H1 (cell line): ENCODE results near the gene TBCEL. TPM values are rescaled to one million over a fixed set of nuclear protein-coding genes. Genes with fewer than 3 reads are reported as not detected.

Experiments
- CTCF ChIA-PET: fragments of 300-600 bp; sonication (Branson Sonifier 250); formaldehyde crosslinking; loops from one replicate; lab custom pipeline; 2021; ENCODE audit not compliant: partially characterized antibody; lab: Charles Lee
- POLR2A ChIA-PET: fragments of 300-600 bp; sonication (Branson Sonifier 250); formaldehyde crosslinking; loops from one replicate; lab custom pipeline; 2021; ENCODE audit warnings: inconsistent platforms; ENCODE audit not compliant: partially characterized antibody; lab: Charles Lee
- DNase-seq, 2 experiments: peaks; one replicate each; pipeline versions ENCODE4 v3.0.0 to v3.0.0-alpha.2; 2010 to 2022; ENCODE audit warnings: low spot score in 2 of 2, low read depth in 1 of 2, mixed read lengths in 1 of 2
- FAIRE-seq: peaks from 2 replicates; lab custom pipeline; 2011; peaks lifted over from hg19 to GRCh38; lab: Jason Lieb, UNC
- H2AFZ ChIP-seq: 2 replicates; pipeline ENCODE4 v1.8.1; 2012; ENCODE audit warnings: low read length, inconsistent platforms
- H2AK5ac ChIP-seq: 2 replicates; pipeline ENCODE4 v1.6.1; 2013; ENCODE audit warnings: low read depth, low read length
- H2BK120ac ChIP-seq: replicated peaks from 2 replicates; pipeline ENCODE3; 2013; ENCODE audit warnings: low read depth, low read length, inconsistent platforms
- H2BK12ac ChIP-seq: 2 replicates; pipeline ENCODE4 v1.6.1; 2013; ENCODE audit warnings: low read depth, low read length
- H2BK15ac ChIP-seq: 2 replicates; pipeline ENCODE4 v1.6.1; 2013; ENCODE audit warnings: low read length
- H2BK20ac ChIP-seq: 2 replicates; pipeline ENCODE4 v1.6.1; 2013; ENCODE audit warnings: low read length
- H2BK5ac ChIP-seq: 2 replicates; pipeline ENCODE4 v1.6.1; 2013; ENCODE audit warnings: low read depth, low read length
- H3K14ac ChIP-seq: 2 replicates; pipeline ENCODE4 v1.6.1; 2013; ENCODE audit warnings: inconsistent platforms; ENCODE audit not compliant: insufficient read length
- H3K18ac ChIP-seq: 2 replicates; pipeline ENCODE4 v1.6.1; 2013; ENCODE audit warnings: low read length; ENCODE audit errors: extremely low read depth
- H3K23ac ChIP-seq: 2 replicates; pipeline ENCODE4 v1.6.1; 2013; ENCODE audit warnings: inconsistent platforms; ENCODE audit not compliant: insufficient read length
- H3K23me2 ChIP-seq: 2 replicates; pipeline ENCODE4 v1.6.1; 2013; ENCODE audit warnings: low read depth, low read length
- H3K27ac ChIP-seq: 2 replicates; pipeline ENCODE4 v1.6.1; 2011; ENCODE audit warnings: low read depth, low read length, inconsistent platforms
- H3K27me3 ChIP-seq, 4 experiments: replicated peaks in 1 of 4; 1 replicate in 1 of 4; 2 replicates in 3 of 4; pipeline versions ENCODE4 v1.6.1 to v1.8.1; 2011 to 2013; ENCODE audit warnings: low read length in 3 of 4, mild to moderate bottlenecking in 3 of 4, inconsistent platforms in 2 of 4, mixed read lengths in 2 of 4, moderate library complexity in 1 of 4; ENCODE audit not compliant: control insufficient read depth in 3 of 4, insufficient read depth in 3 of 4; ENCODE audit errors: extremely low read depth in 1 of 4
- H3K36me3 ChIP-seq, 4 experiments: 2 replicates each; pipeline versions ENCODE4 v1.6.1 to v1.8.1; 2011 to 2013; ENCODE audit warnings: mild to moderate bottlenecking in 4 of 4, low read length in 3 of 4, moderate library complexity in 2 of 4, control low read depth in 1 of 4, inconsistent platforms in 1 of 4; ENCODE audit not compliant: insufficient read depth in 4 of 4, control insufficient read depth in 2 of 4
- H3K4ac ChIP-seq: replicated peaks from 2 replicates; pipeline ENCODE3; 2013; ENCODE audit warnings: low read length, low read depth, mixed read lengths, inconsistent platforms; ENCODE audit not compliant: insufficient read length
- H3K4me1 ChIP-seq, 4 experiments: replicated peaks in 1 of 4; 1 replicate in 1 of 4; 2 replicates in 3 of 4; pipeline versions ENCODE4 v1.6.1 to v1.8.1; 2011 to 2013; ENCODE audit warnings: low read length in 3 of 4, inconsistent platforms in 2 of 4, mixed read lengths in 1 of 4; ENCODE audit not compliant: insufficient read depth in 4 of 4, control insufficient read depth in 3 of 4
- H3K4me2 ChIP-seq, 2 experiments: 2 replicates each; pipeline versions ENCODE4 v1.6.1 to v1.8.1; 2011 to 2013; ENCODE audit warnings: low read depth in 2 of 2, low read length in 2 of 2, control low read depth in 1 of 2, inconsistent platforms in 1 of 2, mild to moderate bottlenecking in 1 of 2; ENCODE audit not compliant: insufficient read depth in 1 of 2
- H3K4me3 ChIP-seq, 4 experiments: fragments of 200-600, 300-600 bp in 1 of 4; sonication (generic), shearing (Covaris generic), sonication (Bioruptor Twin) in 1 of 4; 2 replicates each; pipeline versions ENCODE4 v1.5.1 to v1.8.1; 2011 to 2016; ENCODE audit warnings: low read length in 4 of 4, low read depth in 3 of 4, control low read depth in 2 of 4, inconsistent platforms in 2 of 4, mild to moderate bottlenecking in 2 of 4, mixed read lengths in 1 of 4, moderate library complexity in 1 of 4; ENCODE audit not compliant: insufficient read depth in 2 of 4; ENCODE audit errors: extremely low read depth in 1 of 4
- H3K56ac ChIP-seq: replicated peaks from 2 replicates; pipeline ENCODE3; 2013; ENCODE audit warnings: low read depth, mild to moderate bottlenecking, mixed read lengths, low read length, inconsistent platforms; ENCODE audit not compliant: insufficient read length
- H3K79me1 ChIP-seq: 2 replicates; pipeline ENCODE4 v1.6.1; 2013; ENCODE audit warnings: low read depth, low read length, control low read depth
- H3K79me2 ChIP-seq, 2 experiments: 2 replicates each; pipeline versions ENCODE4 v1.6.1 to v1.8.1; 2012 to 2013; ENCODE audit warnings: low read length in 2 of 2, mild to moderate bottlenecking in 2 of 2, inconsistent platforms in 1 of 2; ENCODE audit not compliant: insufficient read depth in 2 of 2, control insufficient read depth in 1 of 2
- H3K9ac ChIP-seq, 4 experiments: replicated peaks in 1 of 4; 1 replicate in 1 of 4; 2 replicates in 3 of 4; pipeline versions ENCODE4 v1.6.1 to v1.8.1; 2011 to 2013; ENCODE audit warnings: low read depth in 3 of 4, low read length in 3 of 4, control low read depth in 2 of 4, mild to moderate bottlenecking in 2 of 4, moderate library complexity in 2 of 4, inconsistent platforms in 1 of 4; ENCODE audit errors: extremely low read depth in 1 of 4
- H3K9me3 ChIP-seq, 2 experiments: 2 replicates each; pipeline versions ENCODE4 v1.6.1 to v1.8.1; 2012 to 2013; ENCODE audit warnings: mild to moderate bottlenecking in 2 of 2, moderate library complexity in 2 of 2, control low read depth in 1 of 2, inconsistent platforms in 1 of 2, low read depth in 1 of 2, low read length in 1 of 2, mixed read lengths in 1 of 2; ENCODE audit not compliant: insufficient read depth in 2 of 2
- H4K20me1 ChIP-seq, 2 experiments: replicated peaks in 1 of 2; 2 replicates each; pipeline versions ENCODE3 to v1.8.1; 2011 to 2013; ENCODE audit warnings: inconsistent platforms in 2 of 2, low read length in 2 of 2, mild to moderate bottlenecking in 1 of 2; ENCODE audit not compliant: insufficient read depth in 2 of 2, control insufficient read depth in 1 of 2
- H4K5ac ChIP-seq: 2 replicates; pipeline ENCODE4 v1.6.1; 2013; ENCODE audit warnings: low read length, low read depth, mixed read lengths, inconsistent platforms; ENCODE audit not compliant: insufficient read length
- H4K8ac ChIP-seq: 2 replicates; pipeline ENCODE4 v1.8.0; 2013; ENCODE audit warnings: mild to moderate bottlenecking, moderate library complexity, low read length, inconsistent platforms; ENCODE audit not compliant: insufficient read depth; ENCODE audit errors: extremely low read depth
- H4K91ac ChIP-seq: replicated peaks from 2 replicates; pipeline ENCODE3; 2013; ENCODE audit warnings: low read length, mixed read lengths, inconsistent platforms; ENCODE audit not compliant: insufficient read length
- CHD2 ChIP-seq: IDR thresholded peaks from 2 replicates; pipeline ENCODE4 v1.6.1; 2012; ENCODE audit warnings: low read length, improper control_type of control experiment
- HDAC2 ChIP-seq, 2 experiments: fragments of 300-600 bp in 1 of 2; sonication (generic) in 1 of 2; IDR thresholded peaks; 2 replicates each; pipeline ENCODE4 v1.6.1; 2011 to 2012; ENCODE audit warnings: low read depth in 2 of 2, low read length in 2 of 2, mild to moderate bottlenecking in 2 of 2, moderate library complexity in 2 of 2, borderline replicate concordance in 1 of 2, inconsistent platforms in 1 of 2
- JUN ChIP-seq: IDR thresholded peaks from 2 replicates; pipeline ENCODE4 v1.6.1; 2011; ENCODE audit warnings: low read depth, mild to moderate bottlenecking, improper control_type of control experiment, low read length
- MAFK ChIP-seq: IDR thresholded peaks from 2 replicates; pipeline ENCODE4 v1.6.1; 2012; ENCODE audit warnings: low read depth, mild to moderate bottlenecking, improper control_type of control experiment, low read length
- MAX ChIP-seq: IDR thresholded peaks from 2 replicates; pipeline ENCODE4 v1.6.1; 2012; ENCODE audit warnings: inconsistent platforms
- NRF1 ChIP-seq: IDR thresholded peaks from 2 replicates; pipeline ENCODE4 v1.6.1; 2011; ENCODE audit warnings: mild to moderate bottlenecking, low read depth, low read length, improper control_type of control experiment
- POLR2AphosphoS5 ChIP-seq: IDR thresholded peaks from 2 replicates; pipeline ENCODE4 v1.6.1; 2011; ENCODE audit warnings: low read depth, low read length
- SIX5 ChIP-seq: IDR thresholded peaks from 2 replicates; pipeline ENCODE4 v1.6.1; 2011; ENCODE audit warnings: mild to moderate bottlenecking, low read depth, low read length
- TEAD4 ChIP-seq: IDR thresholded peaks from 2 replicates; pipeline ENCODE4 v1.6.1; 2012; ENCODE audit warnings: low read depth, low read length, inconsistent platforms, mixed read lengths
- USF2 ChIP-seq: IDR thresholded peaks from 2 replicates; pipeline ENCODE4 v1.6.1; 2011; ENCODE audit warnings: low read length, improper control_type of control experiment
- YY1 ChIP-seq: IDR thresholded peaks from 2 replicates; pipeline ENCODE4 v1.6.1; 2011; ENCODE audit warnings: low read depth, mild to moderate bottlenecking, low read length
- ZNF274 ChIP-seq: IDR thresholded peaks from 2 replicates; pipeline ENCODE4 v1.7.0; 2012; ENCODE audit warnings: low read length, borderline replicate concordance; ENCODE audit errors: extremely low read depth
- WGBS, 2 experiments: shearing (Covaris generic) in 1 of 2; methylation state at CpG; one replicate each; pipeline versions ENCODE4 v1.1.6 to v1.1.7; 2013 to 2015; ENCODE audit warnings: low lambda C conversion rate in 2 of 2, mixed read lengths in 2 of 2, inconsistent platforms in 1 of 2, low coverage in 1 of 2, missing lambda C conversion rate in 1 of 2; ENCODE audit not compliant: insufficient replicate concordance in 2 of 2, insufficient coverage in 1 of 2, insufficient read length in 1 of 2; ENCODE audit errors: extremely low coverage in 1 of 2, missing lambda C conversion rate in 1 of 2; 5-methylcytosine and 5-hydroxymethylcytosine counted together
- polyA plus RNA-seq, 7 experiments: library from polyadenylated mRNA; depleted of rRNA in 3 of 7; stranded (reverse) in 5 of 7; unstranded in 2 of 7; fragments of >200 nt in 5 of 7; fragments of 200-250 nt in 2 of 7; gene quantifications; 1 replicate in 5 of 7; 2 replicates in 1 of 7; 4 replicates in 1 of 7; pipeline versions ENCODE4 v1.2.1 to v1.2.3, GENCODE V29; 2011 to 2013; ENCODE audit warnings: missing spikeins in 2 of 7, mixed read lengths in 2 of 7
- total RNA-seq: library from RNA; stranded (reverse); fragmentation: NEBNext Ultra II Directional; extraction: Animal tissue kit (Norgen Biotek cat#: 25700); gene quantifications from 2 replicates; pipeline ENCODE4 v1.2.1, GENCODE V29; 2021

The TBCEL gene
- total and polyA plus RNA-seq, 2 of the 8 experiments (the other 6 are each of a cell fraction or from before 2014, with no cell fraction given) = 3.9 to 16.0 TPM

GRCh38 chr11:121048464-121049233 lies 24.7 kb downstream of the TBCEL start:
- POLR2A ChIA-PET = no interaction called here
- Histone ChIP-seq H3K27ac (no peak overlapping the region), H2BK120ac (no peak overlapping the region), H3K4ac (no peak overlapping the region), H3K23me2 (no peaks in the 10 kb centered on the region), H2AK5ac (no peak overlapping the region), H3K9ac (no peak overlapping the region), H2BK5ac (no peak overlapping the region), H2AFZ (no peak overlapping the region), H3K36me3 (peaks cover 2 to 25% (median 7%) of the 10 kb centered on the region in 4 experiments; a peak in 5 of 8 replicates), H2BK15ac (no peak overlapping the region), H3K4me3 (no peak overlapping the region), H4K91ac (no peak overlapping the region), H3K14ac (no peak overlapping the region), H4K20me1 (peaks cover 0 to 2% of the 10 kb centered on the region in 2 experiments), H3K23ac (no peak overlapping the region), H3K56ac (no peak overlapping the region), H4K8ac (no peak overlapping the region), H3K79me2 (no peaks in the 10 kb centered on the region; a peak in 1 of 4 replicates), H3K4me2 (no peak overlapping the region), H4K5ac (no peak overlapping the region), H3K4me1 (no peaks in the 10 kb centered on the region), H2BK12ac (no peak overlapping the region), H3K18ac (no peak overlapping the region), H2BK20ac (no peak overlapping the region), H3K27me3 (no peaks in the 10 kb centered on the region), H3K79me1 (no peaks in the 10 kb centered on the region), H3K9me3 (no peaks in the 10 kb centered on the region)
- FAIRE-seq (no peak), DNase-seq (no peak)
- CTCF ChIA-PET = interaction anchor here (1.0 to 1.3 kb wide), 7 partner anchors 9 to 105 kb away, joined by 3 to 8 read pairs (median 4); no protein-coding TSS in a partner anchor
- WGBS, 2 experiments = 91% methylated on average over 3 of the region's 3 CpGs; no CpG with 5 or more reads in 1 of the 2 experiments
- TF ChIP-seq TEAD4 (no peak), NRF1 (no peak), SIX5 (no peak), ZNF274 (no peak), MAX (no peak), HDAC2 (IDR thresholded peaks at IDR 0.05; ENCODE audit: borderline replicate concordance in 1 of 2, low read depth in 2 of 2, low read length in 2 of 2) (no peak), YY1 (no peak), JUN (no peak), MAFK (no peak), USF2 (no peak), CHD2 (no peak), POLR2AphosphoS5 (no peak)
